Osteocyte (in vitro differentiated cells): ENCODE results near the gene SEMA3F. TPM values are rescaled to one million over a fixed set of nuclear protein-coding genes. Genes with fewer than 3 reads are reported as not detected.
A peak's percentile ranks its signal among the peaks of the same experiment; 100 is the strongest.

ENCODE experiments used
- DNase-seq: peaks from one replicate; pipeline ENCODE4 v3.0.0; 2021; ENCODE audit warnings: mixed read lengths; ENCODE audit not compliant: unreplicated experiment; ENCODE audit errors: extremely low spot score
- H3K27ac Mint-ChIP-seq: one replicate; pipeline ENCODE4 v1.8.0; 2021; ENCODE audit warnings: mild to moderate bottlenecking, mixed read lengths; ENCODE audit not compliant: unreplicated experiment
- H3K27me3 Mint-ChIP-seq: one replicate; pipeline ENCODE4 v1.8.0; 2021; ENCODE audit warnings: mixed read lengths; ENCODE audit not compliant: unreplicated experiment
- H3K36me3 Mint-ChIP-seq: one replicate; pipeline ENCODE4 v1.8.0; 2021; ENCODE audit warnings: mixed read lengths; ENCODE audit not compliant: unreplicated experiment
- H3K4me1 Mint-ChIP-seq: one replicate; pipeline ENCODE4 v1.8.0; 2021; ENCODE audit warnings: mixed read lengths; ENCODE audit not compliant: unreplicated experiment
- H3K4me3 Mint-ChIP-seq: one replicate; pipeline ENCODE4 v1.8.0; 2021; ENCODE audit warnings: mild to moderate bottlenecking, moderate library complexity, mixed read lengths; ENCODE audit not compliant: unreplicated experiment
- H3K9me3 Mint-ChIP-seq: one replicate; pipeline ENCODE4 v1.8.0; 2021; ENCODE audit warnings: mixed read lengths; ENCODE audit not compliant: unreplicated experiment
- total RNA-seq: library from RNA; stranded (reverse); gene quantifications from 2 replicates; pipeline ENCODE4 v1.2.1, GENCODE V29; 2021
- TF ChIP-seq, protein P1 (sequence below): fragments of 200-600 bp; sonication (generic); IDR thresholded peaks from 2 replicates; pipeline ENCODE4 v1.5.0; 2021; ENCODE audit warnings: antibody characterized with exemption, mild to moderate bottlenecking, moderate library complexity

Gene SEMA3F
- total RNA-seq, 1 donor from 2014 or later, result 11.8 TPM

DNA sequence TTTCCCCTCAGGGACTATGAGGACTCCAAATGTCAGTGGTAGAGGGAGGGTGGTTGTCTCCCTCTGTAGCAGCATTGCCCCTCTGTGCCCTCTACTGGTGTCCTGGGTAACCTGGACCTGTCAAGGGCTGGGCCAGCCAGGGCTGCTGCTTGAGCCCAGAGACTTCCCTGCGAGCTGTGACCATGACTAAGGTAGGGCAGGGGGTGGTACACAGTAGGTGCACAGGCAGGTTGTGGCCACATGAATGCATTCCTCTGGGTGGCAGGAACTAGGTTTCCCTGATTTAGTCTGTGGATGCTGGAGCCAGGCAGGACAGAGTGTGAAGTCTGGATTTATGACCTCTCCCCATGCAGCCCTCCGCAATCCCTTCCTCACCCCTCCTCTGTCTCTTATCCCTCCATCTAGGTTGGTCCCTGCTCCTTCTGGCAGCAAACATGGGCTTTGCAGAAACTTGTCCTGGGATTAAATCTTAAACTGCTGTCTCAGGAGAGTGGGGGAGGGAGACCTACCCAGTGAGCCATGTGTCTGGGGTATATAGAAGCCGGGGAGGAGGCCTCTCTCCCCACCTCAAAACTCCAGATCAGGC lies 8.7 kb upstream of the SEMA3F start:
- Mint-ChIP-seq H3K9me3 (no peaks in the 10 kb centered on the region), H3K27ac (no peak overlapping the region), H3K4me1 (peaks cover 7% of the 10 kb centered on the region), H3K4me3 (no peak overlapping the region), H3K36me3 (no peaks in the 10 kb centered on the region), H3K27me3 (peaks cover 2% of the 10 kb centered on the region)
- DNase-seq, result no peak
- TF ChIP-seq, protein P1, sequence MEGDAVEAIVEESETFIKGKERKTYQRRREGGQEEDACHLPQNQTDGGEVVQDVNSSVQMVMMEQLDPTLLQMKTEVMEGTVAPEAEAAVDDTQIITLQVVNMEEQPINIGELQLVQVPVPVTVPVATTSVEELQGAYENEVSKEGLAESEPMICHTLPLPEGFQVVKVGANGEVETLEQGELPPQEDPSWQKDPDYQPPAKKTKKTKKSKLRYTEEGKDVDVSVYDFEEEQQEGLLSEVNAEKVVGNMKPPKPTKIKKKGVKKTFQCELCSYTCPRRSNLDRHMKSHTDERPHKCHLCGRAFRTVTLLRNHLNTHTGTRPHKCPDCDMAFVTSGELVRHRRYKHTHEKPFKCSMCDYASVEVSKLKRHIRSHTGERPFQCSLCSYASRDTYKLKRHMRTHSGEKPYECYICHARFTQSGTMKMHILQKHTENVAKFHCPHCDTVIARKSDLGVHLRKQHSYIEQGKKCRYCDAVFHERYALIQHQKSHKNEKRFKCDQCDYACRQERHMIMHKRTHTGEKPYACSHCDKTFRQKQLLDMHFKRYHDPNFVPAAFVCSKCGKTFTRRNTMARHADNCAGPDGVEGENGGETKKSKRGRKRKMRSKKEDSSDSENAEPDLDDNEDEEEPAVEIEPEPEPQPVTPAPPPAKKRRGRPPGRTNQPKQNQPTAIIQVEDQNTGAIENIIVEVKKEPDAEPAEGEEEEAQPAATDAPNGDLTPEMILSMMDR, result no peak

DNA sequence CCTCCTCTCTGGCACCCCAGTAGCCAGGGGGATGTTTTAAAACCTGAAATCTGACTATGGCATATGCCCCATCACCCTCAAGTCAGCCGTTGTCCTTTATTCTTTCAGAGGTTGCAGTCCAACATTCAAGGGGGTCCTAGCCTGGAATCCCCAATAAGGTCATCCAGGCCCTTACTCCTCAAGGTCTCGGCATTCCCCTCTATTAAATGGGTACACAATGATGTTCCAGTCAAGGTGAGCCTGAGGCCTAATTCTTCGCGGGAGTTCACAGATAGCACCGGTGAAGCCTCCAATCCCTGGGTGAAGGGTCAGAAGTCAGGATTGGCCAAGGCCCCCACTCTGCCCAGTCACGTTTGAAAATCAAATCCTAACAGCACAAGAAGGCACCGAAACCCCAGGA lies 8.1 kb upstream of the SEMA3F start:
- Mint-ChIP-seq H3K4me3 (no peak overlapping the region), H3K4me1 (peaks cover 8% of the 10 kb centered on the region), H3K9me3 (no peaks in the 10 kb centered on the region), H3K27me3 (peaks cover 2% of the 10 kb centered on the region), H3K27ac (no peak overlapping the region), H3K36me3 (no peaks in the 10 kb centered on the region)
- no peak for DNase-seq
- TF ChIP-seq, protein P1, result no peak

DNA sequence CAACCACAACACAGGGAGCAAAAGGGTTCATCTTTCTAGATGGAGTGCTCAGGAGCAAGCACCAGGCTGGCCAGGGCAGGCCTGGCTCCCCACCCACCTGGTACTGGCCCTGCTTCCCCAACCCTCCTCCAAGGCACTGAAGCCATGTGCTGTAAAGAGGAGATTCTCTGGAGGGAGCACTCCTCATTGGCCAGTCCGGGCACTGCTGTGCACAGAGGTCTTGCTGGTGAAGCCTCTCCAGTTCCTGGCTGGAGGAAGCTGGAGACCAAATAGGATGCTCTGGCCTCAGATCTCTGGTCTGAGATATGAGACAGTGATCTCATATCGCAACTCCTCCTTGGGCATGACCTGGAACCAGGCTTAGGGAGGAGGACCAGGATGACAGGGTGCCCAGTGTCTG lies 7.7 kb upstream of the SEMA3F start:
- Mint-ChIP-seq H3K4me3 (no peak overlapping the region), H3K27ac (no peak overlapping the region), H3K9me3 (no peaks in the 10 kb centered on the region), H3K27me3 (peaks cover under 1% of the 10 kb centered on the region), H3K4me1 (peaks cover 8% of the 10 kb centered on the region), H3K36me3 (no peaks in the 10 kb centered on the region)
- no peak for DNase-seq
- TF ChIP-seq, protein P1, result no peak

DNA sequence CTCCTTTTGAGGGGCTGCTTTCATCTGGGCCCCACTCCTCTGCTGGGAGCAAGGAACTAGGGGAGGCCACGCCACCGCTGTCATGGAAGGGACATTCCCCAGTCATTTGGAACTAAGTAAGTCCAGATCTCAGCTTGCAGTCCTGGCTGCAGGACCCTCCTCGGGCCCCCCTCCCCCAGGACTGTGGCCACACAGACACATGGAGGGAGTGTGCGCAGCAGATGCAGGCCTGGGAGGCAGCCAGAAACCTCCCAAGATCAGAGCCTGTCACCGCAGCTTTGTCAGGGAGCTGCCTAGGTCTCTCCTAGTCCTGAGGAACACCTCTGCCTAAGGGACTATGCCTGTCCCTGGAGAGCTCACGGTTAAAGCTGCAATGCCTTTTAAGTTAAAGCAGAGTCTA lies 7.3 kb upstream of the SEMA3F start:
- H3K4me1 Mint-ChIP-seq, result peaks cover 8% of the 10 kb centered on the region
- TF ChIP-seq, protein P1, result no peak
- H3K9me3 Mint-ChIP-seq, result no peaks in the 10 kb centered on the region
- no peaks in the 10 kb centered on the region for H3K36me3 Mint-ChIP-seq
- no peaks in the 10 kb centered on the region for H3K27me3 Mint-ChIP-seq
- no peak for DNase-seq
- H3K4me3 Mint-ChIP-seq, result no peak overlapping the region
- H3K27ac Mint-ChIP-seq, result no peak overlapping the region

DNA sequence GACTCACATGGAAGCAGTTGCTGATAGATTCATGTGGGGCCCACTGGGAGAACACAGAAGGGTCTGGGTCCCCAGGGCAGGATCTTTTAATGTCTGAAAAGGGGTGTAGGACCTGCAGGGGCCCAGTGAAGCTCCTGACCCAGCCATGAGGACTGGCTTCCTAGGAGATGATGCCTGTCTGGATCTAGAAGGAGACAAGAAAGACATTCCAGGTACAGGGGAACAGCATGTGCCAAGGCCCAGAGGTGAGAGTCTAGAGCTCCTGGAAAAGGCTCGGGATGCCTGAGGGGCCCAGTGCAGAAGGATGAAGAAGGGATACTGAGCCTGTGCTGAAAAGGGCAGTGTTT lies 4.7 kb upstream of the SEMA3F start:
- TF ChIP-seq, protein P1, result no peak
- Mint-ChIP-seq H3K4me1 (peaks cover 17% of the 10 kb centered on the region), H3K4me3 (no peak overlapping the region), H3K27ac (peak overlapping the region; percentile 40), H3K27me3 (peaks cover 13% of the 10 kb centered on the region), H3K36me3 (no peaks in the 10 kb centered on the region), H3K9me3 (no peaks in the 10 kb centered on the region)
- no peak for DNase-seq
